Duodenal mucosa (tissue), 2 donors: ENCODE data around the gene CACNA2D1.
"Not testable (repeated sequence)": the region's sequence is repeated elsewhere in the genome, so short reads cannot be mapped to it uniquely, and the experiment has no call there.

Experiments
- H3K27ac ChIP-seq: one replicate; pipeline ENCODE4 v1.7.0; 2013; ENCODE audit warnings: low read depth, low read length
- H3K27me3 ChIP-seq, 2 donors: one replicate each; pipeline ENCODE4 v1.7.0; 2013; ENCODE audit warnings: low read length in 2 of 2, control low read depth in 1 of 2; ENCODE audit not compliant: insufficient read depth in 2 of 2, control insufficient read depth in 1 of 2
- H3K36me3 ChIP-seq, 2 donors: one replicate each; pipeline ENCODE4 v1.7.0; 2013; ENCODE audit warnings: low read length in 2 of 2, control low read depth in 1 of 2; ENCODE audit not compliant: insufficient read depth in 2 of 2, control insufficient read depth in 1 of 2
- H3K4me1 ChIP-seq, 2 donors: one replicate each; pipeline ENCODE4 v1.7.0; 2013; ENCODE audit warnings: low read length in 2 of 2, control low read depth in 1 of 2; ENCODE audit not compliant: insufficient read depth in 2 of 2, control insufficient read depth in 1 of 2
- H3K4me3 ChIP-seq, 2 donors: one replicate each; pipeline ENCODE4 v1.7.0; 2013; ENCODE audit warnings: low read length in 2 of 2, low read depth in 1 of 2
- H3K9ac ChIP-seq, 2 donors: one replicate each; pipeline ENCODE4 v1.7.0; 2013; ENCODE audit warnings: low read length in 2 of 2, low read depth in 1 of 2
- H3K9me3 ChIP-seq, 2 donors: one replicate each; pipeline ENCODE4 v1.7.0; 2013; ENCODE audit warnings: low read length in 2 of 2, control low read depth in 1 of 2; ENCODE audit not compliant: control insufficient read depth in 1 of 2

CACNA2D1 gene

GRCh38 chr7:82434275-82435022 lies 9.1 kb downstream of the CACNA2D1 start:
- no peaks in the 10 kb centered on the region for H3K4me1 ChIP-seq

GRCh38 chr7:82433507-82433906 lies 10.1 kb downstream of the CACNA2D1 start:
- no peak overlapping the region for H3K9ac ChIP-seq
- H3K27me3 ChIP-seq: no peaks in the 10 kb centered on the region
- peaks cover 0 to 4% of the 10 kb centered on the region in 2 donors for H3K4me1 ChIP-seq
- no peak overlapping the region for H3K4me3 ChIP-seq
- H3K36me3 ChIP-seq: no peaks in the 10 kb centered on the region
- no peaks in the 10 kb centered on the region for H3K9me3 ChIP-seq
- H3K27ac ChIP-seq: no peak overlapping the region

More at GRCh38 chr7:82434275-82435022, 9.1 kb downstream of the CACNA2D1 start:
- Histone ChIP-seq H3K9ac (no peak overlapping the region), H3K4me3 (no peak overlapping the region), H3K9me3 (no peaks in the 10 kb centered on the region), H3K27ac (no peak overlapping the region), H3K27me3 (no peaks in the 10 kb centered on the region), H3K36me3 (no peaks in the 10 kb centered on the region)

GRCh38 chr7:82432743-82433142 lies 10.8 kb downstream of the CACNA2D1 start:
- H3K4me3 ChIP-seq, H3K9me3 ChIP-seq, H3K36me3 ChIP-seq, H3K27me3 ChIP-seq, H3K27ac ChIP-seq, H3K4me1 ChIP-seq, H3K9ac ChIP-seq: not testable (repeated sequence)

- Histone ChIP-seq H3K27me3 (no peaks in the 10 kb centered on the region), H3K9ac (no peak overlapping the region), H3K9me3 (no peaks in the 10 kb centered on the region), H3K27ac (no peak overlapping the region), H3K4me3 (no peak overlapping the region), H3K4me1 (peaks cover 0 to 8% of the 10 kb centered on the region in 2 donors), H3K36me3 (no peaks in the 10 kb centered on the region)
Observed at GRCh38 chr7:82430500-82431465, 12.8 kb downstream of the CACNA2D1 start.

GRCh38 chr7:82429408-82429807 lies 14.2 kb downstream of the CACNA2D1 start:
- Histone ChIP-seq H3K4me1 (peaks cover 0 to 8% of the 10 kb centered on the region in 2 donors), H3K27me3 (no peaks in the 10 kb centered on the region), H3K4me3 (no peak overlapping the region), H3K36me3 (no peaks in the 10 kb centered on the region), H3K9me3 (no peaks in the 10 kb centered on the region), H3K27ac (no peak overlapping the region), H3K9ac (no peak overlapping the region)

GRCh38 chr7:82428186-82428961 lies 15.2 kb downstream of the CACNA2D1 start:
- Histone ChIP-seq H3K36me3 (no peaks in the 10 kb centered on the region), H3K27ac (no peak overlapping the region), H3K4me3 (no peak overlapping the region), H3K27me3 (no peaks in the 10 kb centered on the region), H3K4me1 (peaks cover 0 to 8% of the 10 kb centered on the region in 2 donors), H3K9me3 (no peaks in the 10 kb centered on the region), H3K9ac (no peak overlapping the region)

- Histone ChIP-seq H3K27ac (no peak overlapping the region), H3K27me3 (no peaks in the 10 kb centered on the region), H3K4me3 (no peak overlapping the region), H3K9me3 (no peaks in the 10 kb centered on the region), H3K9ac (no peak overlapping the region), H3K36me3 (no peaks in the 10 kb centered on the region), H3K4me1 (peaks cover 0 to 4% of the 10 kb centered on the region in 2 donors)
Observed at GRCh38 chr7:82423446-82423845, 20.1 kb downstream of the CACNA2D1 start.

GRCh38 chr7:82419200-82419599 lies 24.4 kb downstream of the CACNA2D1 start:
- H3K27ac ChIP-seq: no peak overlapping the region
- no peaks in the 10 kb centered on the region for H3K27me3 ChIP-seq
- H3K9ac ChIP-seq: no peak overlapping the region
- H3K4me1 ChIP-seq: no peaks in the 10 kb centered on the region
- no peaks in the 10 kb centered on the region for H3K9me3 ChIP-seq
- no peaks in the 10 kb centered on the region for H3K36me3 ChIP-seq
- H3K4me3 ChIP-seq: no peak overlapping the region

- no peak overlapping the region for H3K27ac ChIP-seq
- no peaks in the 10 kb centered on the region for H3K27me3 ChIP-seq
- no peak overlapping the region for H3K9ac ChIP-seq
- H3K36me3 ChIP-seq: no peaks in the 10 kb centered on the region
- no peak overlapping the region for H3K4me3 ChIP-seq
- H3K9me3 ChIP-seq: no peaks in the 10 kb centered on the region
- H3K4me1 ChIP-seq: no peaks in the 10 kb centered on the region
Observed at GRCh38 chr7:82417898-82418297, 25.7 kb downstream of the CACNA2D1 start.
